ENCODE measurements around the gene IRF4. TPM values are rescaled to one million over a fixed set of nuclear protein-coding genes. Genes with fewer than 3 reads are reported as not detected.

IRF4 gene
- total RNA-seq, 1 donor from 2014 or later: 2.9 TPM

DNA sequence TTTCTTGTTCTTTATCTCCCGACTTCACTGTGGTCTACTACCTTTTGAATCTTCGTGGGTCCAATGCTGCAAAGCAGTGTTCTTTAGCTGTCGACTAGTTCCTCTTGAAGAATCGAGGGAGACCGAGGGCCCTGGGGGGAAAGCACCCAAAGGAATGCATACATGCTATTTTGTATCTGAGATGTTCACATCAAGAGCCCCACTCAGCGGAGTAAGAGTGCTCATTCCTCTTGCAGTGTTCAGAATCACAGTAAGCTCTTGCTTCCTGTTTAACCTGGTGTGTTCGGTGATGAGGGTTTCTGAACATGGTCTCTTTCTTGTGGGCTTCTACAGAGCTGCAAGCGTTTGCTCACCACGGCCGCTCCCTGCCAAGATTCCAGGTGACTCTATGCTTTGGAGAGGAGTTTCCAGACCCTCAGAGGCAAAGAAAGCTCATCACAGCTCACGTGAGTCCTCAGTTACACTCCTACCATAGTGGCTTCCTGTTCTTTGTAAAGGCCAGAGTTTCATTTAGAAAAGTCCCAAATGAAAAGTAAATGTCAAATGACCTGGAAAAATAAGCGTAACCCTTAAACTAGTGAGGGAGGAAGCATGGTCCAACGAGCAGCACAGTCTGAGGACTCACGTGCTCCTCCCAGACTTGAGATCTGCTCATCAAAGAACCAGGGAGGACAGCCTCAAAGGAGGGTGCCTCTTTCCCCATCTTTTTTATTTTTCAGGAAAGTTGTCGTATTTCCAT, 13.3 kb downstream of the IRF4 start:
- intact Hi-C loops (cut with DNase I): no loop called here
- Histone ChIP-seq H3K36me3 (no peaks in the 10 kb centered on the region), H3K4me1 (no peaks in the 10 kb centered on the region), H3K4me3 (no peak overlapping the region), H3K9me3 (no peaks in the 10 kb centered on the region), H3K27me3 (no peaks in the 10 kb centered on the region), H3K27ac (no peak overlapping the region)
- no peak for TF ChIP-seq CTCF (IDR thresholded peaks at IDR 0.05)
- no peak for DNase-seq (ENCODE audit: extremely low spot score in 2 of 2)

DNA sequence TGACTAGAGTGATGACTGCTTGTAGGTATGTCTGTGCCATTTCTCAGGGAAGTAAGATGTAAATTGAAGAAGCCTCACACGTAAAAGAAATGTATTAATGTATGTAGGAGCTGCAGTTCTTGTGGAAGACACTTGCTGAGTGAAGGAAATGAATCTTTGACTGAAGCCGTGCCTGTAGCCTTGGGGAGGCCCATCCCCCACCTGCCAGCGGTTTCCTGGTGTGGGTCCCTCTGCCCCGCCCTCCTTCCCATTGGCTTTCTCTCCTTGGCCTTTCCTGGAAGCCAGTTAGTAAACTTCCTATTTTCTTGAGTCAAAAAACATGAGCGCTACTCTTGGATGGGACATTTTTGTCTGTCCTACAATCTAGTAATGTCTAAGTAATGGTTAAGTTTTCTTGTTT, 16.6 kb downstream of the IRF4 start:
- no peak for DNase-seq (ENCODE audit: extremely low spot score in 2 of 2)
- intact Hi-C loops (cut with DNase I): no loop called here
- TF ChIP-seq CTCF (IDR thresholded peaks at IDR 0.05) (no peak), POLR2A (IDR thresholded peaks at IDR 0.05) (no peak), POLR2AphosphoS5 (IDR thresholded peaks at IDR 0.05; ENCODE audit: insufficient read depth in 1 of 2, low read depth in 1 of 2) (no peak)
- Histone ChIP-seq H3K27me3 (no peaks in the 10 kb centered on the region), H3K4me3 (no peak overlapping the region), H3K27ac (no peak overlapping the region), H3K36me3 (no peaks in the 10 kb centered on the region), H3K9me3 (no peaks in the 10 kb centered on the region), H3K4me1 (no peaks in the 10 kb centered on the region)

DNA sequence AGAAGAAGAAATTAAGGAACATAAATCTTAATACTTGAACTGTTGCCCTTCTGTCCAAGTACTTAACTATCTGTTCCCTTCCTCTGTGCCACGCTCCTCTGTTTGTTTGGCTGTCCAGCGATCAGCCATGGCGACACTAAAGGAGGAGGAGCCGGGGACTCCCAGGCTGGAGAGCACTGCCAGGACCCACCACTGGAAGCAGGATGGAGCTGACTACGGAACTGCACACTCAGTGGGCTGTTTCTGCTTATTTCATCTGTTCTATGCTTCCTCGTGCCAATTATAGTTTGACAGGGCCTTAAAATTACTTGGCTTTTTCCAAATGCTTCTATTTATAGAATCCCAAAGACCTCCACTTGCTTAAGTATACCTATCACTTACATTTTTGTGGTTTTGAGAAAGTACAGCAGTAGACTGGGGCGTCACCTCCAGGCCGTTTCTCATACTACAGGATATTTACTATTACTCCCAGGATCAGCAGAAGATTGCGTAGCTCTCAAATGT, 17.1 kb downstream of the IRF4 start:
- no peak overlapping the region for H3K27ac ChIP-seq
- intact Hi-C loops (cut with DNase I): no loop called here
- no peaks in the 10 kb centered on the region for H3K4me1 ChIP-seq
- no peaks in the 10 kb centered on the region for H3K9me3 ChIP-seq
- no peaks in the 10 kb centered on the region for H3K27me3 ChIP-seq
- no peak for DNase-seq (ENCODE audit: extremely low spot score in 2 of 2)
- H3K36me3 ChIP-seq: no peaks in the 10 kb centered on the region
- TF ChIP-seq CTCF (IDR thresholded peaks at IDR 0.05) (no peak), POLR2A (IDR thresholded peaks at IDR 0.05) (no peak), POLR2AphosphoS5 (IDR thresholded peaks at IDR 0.05; ENCODE audit: insufficient read depth in 1 of 2, low read depth in 1 of 2) (no peak)
- H3K4me3 ChIP-seq: no peak overlapping the region

DNA sequence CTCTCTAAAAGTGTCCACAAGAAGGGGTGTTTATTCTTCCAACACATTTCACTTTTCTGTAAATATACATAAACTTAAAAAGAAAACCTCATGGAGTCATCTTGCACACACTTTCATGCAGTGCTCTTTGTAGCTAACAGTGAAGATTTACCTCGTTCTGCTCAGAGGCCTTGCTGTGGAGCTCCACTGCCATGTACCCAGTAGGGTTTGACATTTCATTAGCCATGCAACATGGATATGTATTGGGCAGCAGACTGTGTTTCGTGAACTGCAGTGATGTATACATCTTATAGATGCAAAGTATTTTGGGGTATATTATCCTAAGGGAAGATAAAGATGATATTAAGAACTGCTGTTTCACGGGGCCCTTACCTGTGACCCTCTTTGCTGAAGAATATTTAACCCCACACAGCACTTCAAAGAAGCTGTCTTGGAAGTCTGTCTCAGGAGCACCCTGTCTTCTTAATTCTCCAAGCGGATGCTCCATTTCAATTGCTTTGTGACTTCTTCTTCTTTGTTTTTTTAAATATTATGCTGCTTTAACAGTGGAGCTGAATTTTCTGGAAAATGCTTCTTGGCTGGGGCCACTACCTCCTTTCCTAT, 17.9 kb downstream of the IRF4 start:
- no peaks in the 10 kb centered on the region for H3K27me3 ChIP-seq
- H3K9me3 ChIP-seq: peaks cover under 1% of the 10 kb centered on the region
- no peaks in the 10 kb centered on the region for H3K36me3 ChIP-seq
- TF ChIP-seq POLR2A (IDR thresholded peaks at IDR 0.05) (no peak), CTCF (IDR thresholded peaks at IDR 0.05) (no peak), POLR2AphosphoS5 (IDR thresholded peaks at IDR 0.05; ENCODE audit: insufficient read depth in 1 of 2, low read depth in 1 of 2) (no peak)
- H3K4me3 ChIP-seq: no peak overlapping the region
- intact Hi-C loops (cut with DNase I): no loop called here
- no peak for DNase-seq (ENCODE audit: extremely low spot score in 2 of 2)
- no peaks in the 10 kb centered on the region for H3K4me1 ChIP-seq
- no peak overlapping the region for H3K27ac ChIP-seq
